G401 (cell line): Measurements from ENCODE around the gene PPP1R13B. TPM values are rescaled to one million over a fixed set of nuclear protein-coding genes. Genes with fewer than 3 reads are reported as not detected.

Experiments used
- DNase-seq: peaks from one replicate; pipeline ENCODE4 v3.0.0-alpha.2; 2015; ENCODE audit warnings: low spot score
- in situ Hi-C: cut with HindIII; loops from 2 replicates; pipeline ENCODE4 v1.10.0; 2016; ENCODE audit warnings: low sequenced_read_pairs, mixed read lengths
- total RNA-seq: library from RNA; depleted of rRNA; stranded (reverse); fragments of >200 nt; shearing (Covaris generic); gene quantifications from 2 replicates; pipeline ENCODE4 v1.2.3, GENCODE V29; 2014

The PPP1R13B gene
- total RNA-seq, 1 experiment from 2014 or later: 12.8 TPM

DNA sequence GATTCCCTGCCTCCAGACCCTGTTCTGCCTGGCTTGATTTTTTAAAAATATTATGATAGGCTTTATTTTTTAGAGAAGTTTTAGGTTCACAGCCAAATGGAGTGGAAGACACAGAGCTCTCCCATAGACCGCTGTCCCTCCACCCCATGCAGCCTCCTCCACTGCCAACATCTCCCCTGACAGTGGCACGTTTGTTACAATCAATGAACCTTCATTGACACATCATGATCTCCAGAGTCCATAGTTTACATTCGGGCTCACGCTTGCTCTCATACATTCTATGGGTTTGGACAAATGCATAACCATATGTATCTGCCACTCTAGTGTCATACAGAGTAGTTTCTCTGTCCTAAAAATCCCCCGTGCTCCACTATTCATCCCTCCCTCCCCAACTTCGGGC, 15.9 kb upstream of the PPP1R13B start:
- no peak for DNase-seq
- in situ Hi-C loops: no loop called here

- in situ Hi-C loops: no loop called here
- no peak for DNase-seq
These were observed 15.0 kb upstream of the PPP1R13B start for GRCh38 chr14:103862393-103862782.

DNA sequence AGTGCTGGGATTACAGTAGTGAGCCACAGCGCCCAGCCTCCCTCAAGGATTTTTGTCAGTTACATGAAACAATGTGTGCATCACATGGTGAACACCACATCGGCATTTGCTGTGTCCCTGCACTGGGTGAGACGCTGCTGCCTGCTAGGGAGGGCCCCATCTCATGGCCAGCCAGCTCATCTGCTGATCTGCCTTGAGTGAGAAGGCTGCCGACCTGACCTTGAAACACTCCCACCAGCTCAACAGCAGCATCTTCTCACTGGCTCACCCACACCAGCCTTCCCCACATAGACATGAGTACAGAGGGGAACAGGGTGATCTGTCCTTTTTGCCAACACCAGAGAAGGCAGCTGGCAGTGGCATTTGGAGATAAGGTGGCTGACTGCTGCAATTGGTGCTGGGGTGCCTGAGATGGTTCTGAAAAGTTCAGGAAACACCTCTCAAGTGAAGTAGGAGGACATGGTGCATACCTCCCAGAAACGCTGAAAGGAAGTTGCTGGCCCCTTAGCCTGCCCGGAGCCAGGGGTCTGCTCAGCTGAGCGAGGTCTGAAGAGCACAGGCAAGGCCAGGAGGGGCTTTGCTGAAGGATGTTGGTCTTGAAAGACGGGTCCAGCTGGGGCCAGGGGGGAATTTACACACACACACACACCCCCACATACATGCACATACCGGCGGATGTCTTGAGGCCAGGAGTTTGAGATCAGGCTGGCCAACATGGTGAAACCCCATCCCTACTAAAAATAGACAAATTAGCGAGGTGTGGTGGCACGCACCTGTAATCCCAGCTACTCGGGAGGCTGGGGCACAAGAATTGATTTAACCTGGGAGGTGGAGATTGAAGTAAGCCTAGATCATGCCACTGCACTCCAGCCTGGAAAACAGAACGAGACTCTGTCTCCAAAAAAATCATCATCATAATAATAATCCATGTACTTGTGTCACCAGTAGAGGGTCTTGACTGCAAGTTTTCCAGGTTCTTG, 14.3 kb upstream of the PPP1R13B start:
- DNase-seq: no peak
- in situ Hi-C loops: no loop called here

GRCh38 chr14:103859416-103860202, 12.2 kb upstream of the PPP1R13B start:
- DNase-seq: no peak
- in situ Hi-C loops: no loop called here

- no peak for DNase-seq
- in situ Hi-C loops: no loop called here
These were observed 10.8 kb upstream of the PPP1R13B start for GRCh38 chr14:103858063-103858781.

GRCh38 chr14:103857256-103857655, 9.9 kb upstream of the PPP1R13B start:
- no peak for DNase-seq
- in situ Hi-C loops: no loop called here

GRCh38 chr14:103856607-103857006, 9.2 kb upstream of the PPP1R13B start:
- in situ Hi-C loops: no loop called here
- no peak for DNase-seq

GRCh38 chr14:103856105-103856504, 8.7 kb upstream of the PPP1R13B start:
- no peak for DNase-seq
- in situ Hi-C loops: no loop called here

DNA sequence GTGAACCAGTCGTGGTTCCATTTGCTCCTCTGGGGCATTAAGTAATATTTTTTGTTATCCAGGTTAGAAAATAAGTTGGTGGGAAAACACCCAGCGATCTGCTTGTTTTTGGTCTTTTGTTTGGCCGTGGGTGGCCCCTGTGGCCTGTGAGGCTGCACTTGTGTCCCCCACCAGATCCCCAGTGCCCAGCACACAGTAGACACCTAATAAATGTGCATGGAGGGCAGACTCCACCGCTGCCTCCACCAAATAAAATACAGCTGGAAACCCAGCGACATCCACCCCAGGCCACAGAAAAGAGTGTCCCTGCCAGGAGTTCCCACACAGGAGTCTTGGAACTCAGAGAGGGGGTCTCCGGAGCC, 8.3 kb upstream of the PPP1R13B start:
- in situ Hi-C loops: no loop called here
- DNase-seq: no peak

DNA sequence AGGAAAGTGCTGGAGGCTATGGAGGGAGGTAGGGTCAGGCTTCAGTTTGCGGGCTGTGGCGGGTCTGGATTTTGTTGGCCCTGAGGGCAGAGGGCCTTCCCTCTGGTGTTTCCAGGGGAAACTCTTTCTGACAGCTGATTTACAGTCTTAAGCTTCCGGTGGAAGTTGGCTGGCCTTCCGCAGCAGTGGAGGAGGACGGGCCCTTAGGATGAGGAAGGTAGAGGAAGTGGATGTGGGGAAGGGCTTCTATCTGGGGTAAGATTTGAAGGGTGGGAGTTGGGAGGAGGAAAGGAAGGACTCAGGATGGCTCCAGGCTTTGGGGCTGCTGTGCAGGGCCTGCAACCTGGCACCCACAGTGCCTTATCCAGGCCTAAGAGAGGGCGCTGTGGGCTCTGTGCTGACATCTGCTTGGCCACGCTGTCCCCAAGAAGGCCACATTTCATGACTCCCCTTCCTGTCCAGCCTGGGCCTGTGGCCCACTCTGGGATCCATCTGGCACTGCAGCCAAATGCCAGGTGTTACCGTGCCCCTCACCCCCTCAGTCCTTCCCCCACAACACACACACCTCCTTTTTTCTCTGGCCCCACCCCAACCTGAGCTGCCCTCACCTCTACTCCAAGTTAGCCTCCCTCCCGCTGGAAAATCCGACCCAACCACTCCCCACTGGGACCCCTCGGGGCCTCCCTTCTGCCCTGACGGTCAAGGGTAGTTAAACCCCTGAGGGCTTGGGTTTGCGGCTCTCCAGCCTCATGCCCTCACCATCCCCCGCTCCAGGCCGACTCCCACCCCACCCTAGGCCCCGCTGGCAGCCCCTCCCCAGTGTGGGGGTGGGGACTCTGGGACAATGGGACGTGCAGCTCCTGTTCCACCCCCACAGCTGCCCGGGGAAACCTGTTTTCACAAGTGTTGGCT, 7.7 kb upstream of the PPP1R13B start:
- in situ Hi-C loops: no loop called here
- DNase-seq: peak; percentile 32

DNA sequence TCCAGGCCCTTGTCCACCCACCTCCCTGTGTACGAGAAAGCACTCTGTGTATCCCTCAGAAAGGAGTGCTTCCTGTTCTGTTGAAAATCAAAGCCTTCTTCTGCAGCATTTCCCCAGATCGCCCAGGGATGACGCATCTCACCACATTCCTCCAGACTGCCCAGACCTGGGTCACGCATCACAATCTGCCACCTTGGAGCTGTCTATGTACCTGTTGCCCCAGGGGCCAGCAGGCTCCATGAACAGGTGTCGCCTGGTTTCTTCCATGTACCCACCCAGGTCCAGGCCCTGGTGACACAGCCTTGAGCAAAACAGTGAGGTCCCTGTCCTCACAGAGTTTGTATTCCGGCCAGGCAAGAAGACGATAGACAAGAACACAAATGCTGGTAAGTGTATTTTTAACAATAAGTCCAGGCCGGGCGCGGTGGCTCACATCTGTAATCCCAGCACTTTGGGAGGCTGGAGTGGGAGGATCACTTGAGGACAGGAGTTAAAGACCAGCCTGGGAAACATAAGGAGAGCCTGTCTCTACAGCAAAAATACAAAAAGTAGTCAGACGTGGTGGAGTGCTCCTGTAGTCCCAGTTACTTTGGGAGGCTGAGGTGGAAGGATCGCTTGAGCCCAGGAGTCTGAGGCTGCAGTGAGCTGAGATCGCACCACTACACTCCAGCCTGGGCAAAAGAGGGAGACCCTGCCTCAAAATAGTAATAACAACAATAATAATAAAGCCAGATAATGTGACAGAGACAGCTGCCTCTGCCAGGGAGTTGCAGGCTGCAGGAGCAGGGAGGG, 6.8 kb upstream of the PPP1R13B start:
- DNase-seq: no peak
- in situ Hi-C loops: no loop called here

DNA sequence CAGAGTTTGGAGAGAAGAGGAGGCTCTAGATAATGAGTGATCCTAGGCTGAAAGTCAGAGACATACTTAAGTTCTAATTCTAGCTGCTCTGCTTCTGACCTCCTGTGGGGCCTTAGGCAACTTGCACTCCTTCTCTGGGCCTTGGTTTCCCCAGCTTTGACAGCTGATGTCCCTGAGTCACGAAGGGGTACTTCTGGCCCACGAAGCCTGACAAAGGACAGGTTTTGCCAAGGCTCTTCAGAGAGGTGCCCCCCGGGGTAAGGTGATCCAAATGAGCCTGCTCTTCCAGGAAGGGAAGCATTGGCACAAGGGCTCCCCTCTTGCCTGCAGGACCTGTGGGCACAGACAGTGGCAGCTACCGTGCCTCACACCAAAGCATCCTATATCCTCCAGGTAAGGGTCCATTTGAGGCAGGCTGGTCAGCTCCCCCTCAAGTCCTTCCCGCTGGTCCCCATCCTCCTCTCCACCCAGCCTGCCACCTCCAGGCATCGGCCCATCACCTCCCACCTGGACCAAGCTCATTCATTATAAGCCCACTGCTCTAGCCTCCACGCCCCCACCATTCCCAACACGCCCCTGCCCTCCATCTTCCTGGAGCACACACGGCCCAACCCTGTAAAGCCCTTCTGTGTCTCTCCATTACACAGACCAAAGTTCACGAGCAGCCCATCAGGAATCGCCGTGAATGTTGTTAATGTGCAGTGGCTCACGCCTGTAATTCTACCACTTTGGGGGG, 1.9 kb upstream of the PPP1R13B start:
- in situ Hi-C loops: no loop called here

DNA sequence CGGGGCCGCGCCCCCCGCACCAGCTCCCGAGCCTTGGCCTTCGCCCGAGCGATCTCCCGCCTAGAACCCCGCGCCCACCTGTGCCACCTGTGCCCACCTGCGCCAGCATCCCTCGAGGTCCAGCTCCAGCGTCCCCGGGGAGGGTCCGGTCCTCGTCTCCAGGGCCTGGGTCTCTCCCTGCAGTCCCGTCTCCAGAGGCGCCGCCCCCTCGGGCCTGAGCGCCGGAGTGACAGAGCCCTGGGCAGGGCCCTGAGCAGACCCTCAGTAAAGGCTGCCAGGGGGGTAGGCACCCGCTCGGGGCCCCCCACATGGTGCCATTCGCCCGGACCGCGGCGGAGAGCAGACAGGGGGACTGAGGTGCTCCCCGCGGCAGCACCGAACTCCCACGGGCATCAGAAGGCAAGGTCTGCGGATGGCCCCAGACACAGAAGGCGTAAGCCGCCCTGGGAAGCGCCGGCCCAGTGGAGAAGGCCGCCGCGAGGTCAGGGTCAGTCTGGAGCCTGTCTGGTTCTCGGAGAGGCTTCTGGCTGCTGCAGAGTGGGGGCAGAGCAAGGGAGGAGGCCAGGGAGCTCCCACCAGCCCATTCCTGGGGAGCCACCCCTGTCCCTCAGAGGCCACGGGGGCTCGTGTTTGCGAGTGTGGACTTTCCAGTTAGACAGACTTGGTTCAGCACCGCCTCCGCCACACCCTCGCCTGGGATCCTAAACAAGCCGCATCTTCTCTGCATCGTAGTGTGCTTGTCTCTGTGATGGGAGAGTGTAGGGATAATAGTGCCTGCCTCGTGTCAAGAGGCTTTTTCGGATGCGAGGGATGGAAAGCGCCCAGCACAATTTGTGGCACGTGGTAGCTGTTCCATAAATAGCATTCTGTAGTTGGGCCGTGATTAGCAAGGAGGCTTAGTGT, 1.1 kb upstream of the PPP1R13B start:
- DNase-seq: peak; percentile 53
- in situ Hi-C loops: no loop called here

More for the DNA sequence above, 1.9 kb upstream of the PPP1R13B start:
- no peak for DNase-seq

DNA sequence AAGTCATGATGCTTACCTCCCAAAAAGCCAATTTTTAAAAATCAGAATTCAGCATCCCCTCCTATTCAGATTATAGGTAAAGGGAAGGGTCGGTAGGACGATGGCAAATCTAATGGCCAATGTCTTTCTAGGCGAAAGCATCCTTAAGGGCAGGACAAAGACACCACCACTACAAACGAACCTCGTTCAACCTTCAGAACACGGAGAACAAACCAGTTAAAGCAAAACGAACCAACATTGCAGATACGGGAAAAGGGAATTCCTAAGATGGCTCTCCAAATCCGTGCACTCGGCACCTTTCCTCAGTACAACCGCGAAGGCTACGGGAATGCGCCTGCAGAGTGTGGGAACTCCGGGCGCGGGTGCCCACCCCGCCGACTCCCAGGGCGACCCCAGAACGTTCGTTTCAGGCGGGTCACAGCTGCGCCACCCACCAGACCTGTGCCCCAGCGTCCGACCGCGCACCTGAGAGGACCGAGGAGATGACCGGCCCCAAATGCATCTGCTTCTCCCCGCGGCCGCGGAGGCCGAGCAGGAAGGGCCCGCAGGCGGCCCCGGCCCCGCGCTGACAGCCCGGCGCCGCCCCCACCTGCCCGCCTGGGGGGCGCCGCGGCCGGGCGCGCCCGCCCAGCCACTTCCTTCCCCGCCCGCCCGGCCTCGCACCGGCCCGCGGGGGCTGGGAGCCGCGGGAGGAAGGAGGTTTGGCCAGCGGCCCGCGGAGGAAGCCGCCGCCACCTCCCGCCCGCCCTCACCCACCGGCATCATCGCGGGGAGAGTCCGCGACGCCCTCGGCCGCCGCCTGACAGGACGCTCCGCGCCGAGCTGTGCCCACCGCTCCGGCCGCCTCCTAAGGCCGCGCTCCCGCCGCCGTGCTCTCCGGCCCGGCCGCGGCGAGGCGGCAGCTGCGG, 578 bp downstream of the PPP1R13B start:
- in situ Hi-C loops: no loop called here
- peak; percentile 66 for DNase-seq

GRCh38 chr14:103846097-103846496, 1.3 kb downstream of the PPP1R13B start:
- in situ Hi-C loops: no loop called here
- no peak for DNase-seq
